Activated CD8-positive, alpha-beta T cell treated with anti-CD3 and anti-CD28 coated beads for 36 hours (primary cell): ENCODE measurements around the gene SRSF12. TPM values are rescaled to one million over a fixed set of nuclear protein-coding genes. Genes with fewer than 3 reads are reported as not detected.

Source experiments
- ATAC-seq: fragments of 200-7000 bp; cut with Tn5 transposase; one replicate; pipeline ENCODE4 v1.10.0; 2021; ENCODE audit warnings: mild to moderate bottlenecking, moderate library complexity
- CTCF ChIA-PET: fragments of 350-600 bp; sonication (Branson Sonifier 250); formaldehyde crosslinking; loops from one replicate; lab custom pipeline; 2021; ENCODE audit warnings: antibody characterized with exemption; lab: Charles Lee
- POLR2A ChIA-PET: fragments of 350-600 bp; sonication (Branson Sonifier 250); formaldehyde crosslinking; loops from one replicate; lab custom pipeline; 2021; ENCODE audit warnings: antibody characterized with exemption; lab: Charles Lee
- DNase-seq: peaks from one replicate; pipeline ENCODE4 v3.0.0-alpha.2; 2020
- H3K27ac Mint-ChIP-seq: one replicate; pipeline ENCODE4 v1.8.0; 2021; ENCODE audit warnings: mild to moderate bottlenecking, mixed read lengths
- H3K27me3 Mint-ChIP-seq: one replicate; pipeline ENCODE4 v1.8.0; 2021; ENCODE audit warnings: mixed read lengths
- H3K36me3 Mint-ChIP-seq: one replicate; pipeline ENCODE4 v1.8.0; 2021; ENCODE audit warnings: low read depth, mixed read lengths
- H3K4me1 Mint-ChIP-seq: one replicate; pipeline ENCODE4 v1.8.0; 2021; ENCODE audit warnings: low read depth, mixed read lengths
- H3K4me3 Mint-ChIP-seq: one replicate; pipeline ENCODE4 v1.8.0; 2021; ENCODE audit warnings: mild to moderate bottlenecking, moderate library complexity, mixed read lengths
- H3K9me3 Mint-ChIP-seq: one replicate; pipeline ENCODE4 v1.8.0; 2021; ENCODE audit warnings: mixed read lengths
- CTCF ChIP-seq: fragments of 200-600 bp; IDR thresholded peaks from one replicate; pipeline ENCODE4 v1.8.0; 2022; ENCODE audit warnings: antibody characterized with exemption, mild to moderate bottlenecking
- intact Hi-C: fragments of 100-400 bp; cut with micrococcal nuclease; formaldehyde crosslinking; loops from one replicate; pipeline ENCODE4 v1.10.0; 2022
- total RNA-seq, 2 experiments: library from RNA; stranded (reverse); gene quantifications; one replicate each; pipeline ENCODE4 v1.2.3, GENCODE V29; 2021

SRSF12 gene
- total RNA-seq, 2 experiments from 2014 or later, result 0.83 to 1.1 TPM

- ChIA-PET CTCF (interaction anchor here (1.0 to 2.7 kb wide), 2 partner anchors 60 to 103 kb away, joined by 3 to 10 read pairs; partner anchors contain the start of gene PM20D2), POLR2A (interaction anchor here (0.7 to 8.8 kb wide), 9 partner anchors 13 to 266 kb away, joined by 3 to 108 read pairs (median 3); partner anchors contain the start of gene PM20D2)
- peaks cover 46% of the 10 kb centered on the region for H3K36me3 Mint-ChIP-seq
These were observed 32.3 kb downstream of the SRSF12 start for GRCh38 chr6:89085409-89086205.

DNA sequence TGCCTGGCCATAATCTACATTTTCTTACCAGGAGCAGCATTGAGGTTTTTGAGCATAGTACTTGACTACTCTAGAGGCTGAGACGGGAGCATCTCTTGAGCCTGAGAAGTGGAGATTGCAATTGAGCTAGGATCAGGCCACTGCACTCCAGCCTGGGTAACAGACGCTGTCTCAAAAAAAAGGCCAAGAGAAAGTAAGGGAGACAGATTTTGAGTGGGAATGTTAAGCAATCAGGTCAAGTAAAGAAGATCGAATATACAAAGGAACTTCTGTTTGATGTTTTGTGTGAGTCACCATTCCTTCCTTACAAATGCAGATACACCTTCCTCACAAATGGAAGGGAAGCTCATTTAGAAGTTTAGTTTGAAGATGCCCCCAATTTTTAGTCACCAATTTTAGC lies 32.9 kb downstream of the SRSF12 start:
- Mint-ChIP-seq H3K27ac (peak overlapping the region; percentile 72), H3K9me3 (no peaks in the 10 kb centered on the region), H3K4me3 (peak overlapping the region; percentile 54), H3K27me3 (no peaks in the 10 kb centered on the region), H3K4me1 (peaks cover 42% of the 10 kb centered on the region), H3K36me3 (peaks cover 46% of the 10 kb centered on the region)
- CTCF ChIA-PET, result interaction anchor here (1.0 to 2.7 kb wide), 2 partner anchors 61 to 103 kb away, joined by 3 to 10 read pairs; partner anchors contain the start of gene PM20D2
- ATAC-seq (no peak), DNase-seq (no peak)
- TF ChIP-seq CTCF, result no peak
- intact Hi-C loops, result loop anchor here (10.0 kb wide), 1 partner anchor 270 kb away; the partner anchor contains the start of gene UBE2J1
- POLR2A ChIA-PET, result interaction anchor here (0.7 to 8.8 kb wide), 8 partner anchors 12 to 103 kb away, joined by 3 to 108 read pairs (median 4); partner anchors contain the start of gene PM20D2

More at GRCh38 chr6:89085409-89086205, 32.3 kb downstream of the SRSF12 start:
- ATAC-seq, result no peak
- peaks cover 45% of the 10 kb centered on the region for H3K4me1 Mint-ChIP-seq
- no peak for DNase-seq
- intact Hi-C loops, result loop anchor here (10.0 kb wide), 1 partner anchor 269 kb away; the partner anchor contains the start of gene UBE2J1
- peak overlapping the region; percentile 72 for H3K27ac Mint-ChIP-seq
- H3K4me3 Mint-ChIP-seq, result no peak overlapping the region
- H3K27me3 Mint-ChIP-seq, result no peaks in the 10 kb centered on the region
- TF ChIP-seq CTCF, result no peak
- no peaks in the 10 kb centered on the region for H3K9me3 Mint-ChIP-seq

- Mint-ChIP-seq H3K36me3 (peaks cover 46% of the 10 kb centered on the region), H3K4me3 (peak overlapping the region; percentile 54), H3K27ac (peak overlapping the region; percentile 72), H3K27me3 (no peaks in the 10 kb centered on the region), H3K9me3 (no peaks in the 10 kb centered on the region), H3K4me1 (peaks cover 39% of the 10 kb centered on the region)
- POLR2A ChIA-PET, result interaction anchor here (0.9 to 8.8 kb wide), 7 partner anchors 12 to 102 kb away, joined by 3 to 108 read pairs (median 4); partner anchors contain the start of gene PM20D2
- no peak for DNase-seq
- intact Hi-C loops, result loop anchor here (10.0 kb wide), 1 partner anchor 270 kb away; the partner anchor contains the start of gene UBE2J1
- TF ChIP-seq CTCF, result no peak
- ATAC-seq, result no peak
- CTCF ChIA-PET, result interaction anchor here (2.7 kb wide), 1 partner anchor 102 kb away, joined by 10 read pairs; no protein-coding TSS in a partner anchor
These were observed 33.3 kb downstream of the SRSF12 start for GRCh38 chr6:89084542-89084941.

DNA sequence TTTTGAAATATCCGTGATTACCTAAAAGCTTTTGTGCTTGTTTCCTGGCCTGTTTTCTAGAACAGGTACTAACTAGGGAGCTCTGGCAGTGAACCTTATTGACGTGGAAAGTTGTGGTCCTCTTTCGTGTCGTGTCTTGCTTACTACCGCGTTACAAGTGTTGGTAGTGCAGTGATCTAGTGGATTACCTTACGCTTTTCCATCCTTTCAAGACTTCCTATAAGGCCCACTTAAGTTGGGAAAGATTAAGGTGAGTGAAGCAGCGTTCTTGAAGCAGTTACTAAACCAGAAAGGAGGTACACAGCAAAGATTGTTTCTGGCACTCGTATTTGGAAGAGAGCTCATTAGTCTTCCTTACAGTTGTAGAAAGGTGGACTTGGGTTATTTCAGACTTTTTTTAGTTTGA lies 35.4 kb downstream of the SRSF12 start:
- intact Hi-C loops, result loop anchor here (10.0 kb wide), 1 partner anchor 272 kb away; the partner anchor contains the start of gene UBE2J1
- Mint-ChIP-seq H3K9me3 (no peaks in the 10 kb centered on the region), H3K36me3 (peaks cover 46% of the 10 kb centered on the region), H3K27ac (peak overlapping the region; percentile 94), H3K4me1 (peaks cover 35% of the 10 kb centered on the region), H3K27me3 (no peaks in the 10 kb centered on the region), H3K4me3 (peak overlapping the region; percentile 96)
- TF ChIP-seq CTCF, result no peak
- DNase-seq, result peak; percentile 21
- ATAC-seq, result no peak
- ChIA-PET CTCF (interaction anchor here (1.0 to 2.0 kb wide), 4 partner anchors 63 to 159 kb away, joined by 3 to 5 read pairs (median 4); partner anchors contain the start of gene PM20D2), POLR2A (interaction anchor here (0.6 to 8.8 kb wide), 8 partner anchors 10 to 270 kb away, joined by 3 to 108 read pairs (median 8); partner anchors contain the start of genes PM20D2, SRSF12 and UBE2J1)
